Activated CD8-positive, alpha-beta memory T cell treated with anti-CD3 and anti-CD28 coated beads, Interleukin-2, amount 50 U/mL, for 24 hours (primary cell): ENCODE results near the gene SNCA.

Source experiments
- DNase-seq: peaks from one replicate; pipeline ENCODE4 v3.0.0-alpha.2; 2020; ENCODE audit errors: extremely low read depth

The SNCA gene

GRCh38 chr4:89707467-89707866 is 129.5 kb downstream of the SNCA start:
- no peak for DNase-seq

- no peak for DNase-seq
Observed at GRCh38 chr4:89704651-89705395, 132.1 kb downstream of the SNCA start.

DNA sequence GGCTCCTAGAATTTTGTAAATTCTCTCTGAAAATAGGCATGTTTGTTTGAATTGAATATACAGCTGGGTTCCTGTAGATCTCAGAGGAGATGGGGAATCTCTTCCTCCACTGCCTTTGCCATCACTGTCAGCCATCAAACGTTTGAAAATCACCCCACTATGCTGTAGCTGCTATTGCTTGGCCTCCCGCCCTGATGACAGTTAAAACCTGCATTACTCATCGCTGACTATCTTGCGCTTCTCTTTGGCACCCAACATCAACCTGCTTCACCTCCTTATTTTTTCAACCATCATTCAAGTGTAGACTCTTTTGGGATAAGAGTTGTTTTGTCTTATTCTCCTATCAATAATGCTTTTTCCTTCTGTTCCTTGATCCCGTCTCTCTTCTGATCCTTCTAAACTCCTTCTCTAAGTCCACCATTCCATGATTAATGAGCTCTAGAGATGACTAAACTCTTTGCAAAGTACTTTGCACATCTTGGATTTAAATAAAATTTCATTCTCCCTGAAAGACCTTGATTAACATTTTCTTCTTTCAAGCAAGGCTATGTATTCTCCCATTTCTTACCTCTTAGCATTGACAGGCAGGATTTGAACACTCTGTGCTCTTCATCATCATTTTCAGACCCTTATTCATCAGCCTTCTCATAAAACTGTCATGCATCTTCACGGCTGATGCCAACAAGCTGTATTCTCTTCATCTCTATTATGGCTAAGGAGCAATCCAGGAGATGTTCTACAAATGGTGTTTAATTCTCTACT is 133.0 kb downstream of the SNCA start:
- DNase-seq: no peak

- DNase-seq: no peak
Observed at GRCh38 chr4:89700766-89701423, 136.1 kb downstream of the SNCA start.

- DNase-seq: no peak
Observed at GRCh38 chr4:89685690-89686089, 151.3 kb downstream of the SNCA start.

DNA sequence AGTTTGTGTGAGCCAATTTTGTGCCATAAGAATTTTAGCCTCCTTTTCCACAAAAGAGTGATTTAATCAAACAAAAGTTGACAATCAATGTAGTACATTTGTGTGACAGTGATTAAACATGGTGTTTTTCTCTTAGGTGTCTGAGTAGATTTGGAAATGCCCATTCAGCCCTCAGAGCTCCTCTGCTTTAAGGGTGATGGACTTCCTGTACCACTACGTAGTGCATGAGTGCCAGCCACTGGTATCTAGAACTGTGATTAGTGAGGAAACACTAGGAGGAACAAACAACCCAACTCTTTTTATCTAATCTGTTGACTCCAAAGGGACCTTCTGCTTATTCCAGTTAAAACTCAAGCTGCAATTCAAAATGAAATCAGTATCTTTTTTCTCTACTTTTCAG is 151.7 kb downstream of the SNCA start:
- DNase-seq: no peak

DNA sequence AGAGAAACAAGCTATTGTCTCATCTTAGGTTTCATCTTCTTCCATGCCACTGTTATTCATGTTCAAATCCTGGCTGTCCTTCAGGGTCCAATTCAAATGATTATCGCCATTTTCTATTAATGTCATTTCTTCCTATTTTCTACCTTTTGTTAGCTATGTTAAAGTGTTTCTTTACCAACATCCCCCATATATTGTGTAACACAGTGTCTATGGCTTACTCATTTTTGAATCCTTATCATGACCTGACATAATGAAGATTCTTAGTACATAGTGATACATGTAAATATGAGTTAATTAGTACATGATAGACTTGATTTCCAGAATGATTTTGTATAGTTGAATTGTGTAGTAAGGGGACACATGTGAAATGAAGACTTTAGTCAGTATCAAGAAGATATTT is 152.4 kb downstream of the SNCA start:
- no peak for DNase-seq

DNA sequence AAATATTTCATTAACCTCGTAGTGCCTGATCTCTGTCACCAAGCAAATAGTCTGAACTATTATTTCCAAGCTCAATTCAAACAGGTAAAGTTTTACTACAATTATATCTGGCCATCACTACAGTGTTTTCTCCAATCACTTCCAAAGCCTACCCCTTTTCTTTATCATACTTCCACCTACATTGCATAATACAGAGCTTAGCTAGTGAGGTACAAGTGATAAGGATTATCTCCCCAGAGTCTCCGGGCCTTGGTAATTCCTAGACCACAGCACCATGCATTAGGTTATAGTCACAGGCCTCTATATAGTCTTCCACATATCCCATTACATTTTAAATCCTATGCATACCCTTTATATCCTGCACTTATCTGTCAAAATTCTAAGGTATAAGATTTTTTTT is 154.2 kb downstream of the SNCA start:
- no peak for DNase-seq

DNA sequence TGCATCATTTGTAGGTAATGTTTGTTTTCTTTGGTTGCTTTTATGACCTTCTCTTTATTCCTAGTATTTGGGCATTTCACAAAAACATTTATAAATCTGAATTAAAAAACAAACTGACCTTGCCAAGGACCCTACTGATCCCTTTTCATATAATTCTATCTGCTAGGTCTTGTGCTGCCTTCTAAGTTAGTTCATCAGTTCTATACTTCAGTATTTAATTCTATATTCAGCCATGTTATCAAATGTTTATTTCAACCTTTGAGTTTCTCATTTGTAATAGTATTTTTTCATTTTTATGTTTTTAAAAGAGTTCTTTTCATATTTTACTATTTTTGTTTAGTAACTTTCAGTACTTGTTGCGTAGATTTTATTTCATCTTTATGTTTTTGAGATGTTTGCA is 155.3 kb downstream of the SNCA start:
- DNase-seq: no peak

- DNase-seq: no peak
Observed at GRCh38 chr4:89681219-89681618, 155.7 kb downstream of the SNCA start.

DNA sequence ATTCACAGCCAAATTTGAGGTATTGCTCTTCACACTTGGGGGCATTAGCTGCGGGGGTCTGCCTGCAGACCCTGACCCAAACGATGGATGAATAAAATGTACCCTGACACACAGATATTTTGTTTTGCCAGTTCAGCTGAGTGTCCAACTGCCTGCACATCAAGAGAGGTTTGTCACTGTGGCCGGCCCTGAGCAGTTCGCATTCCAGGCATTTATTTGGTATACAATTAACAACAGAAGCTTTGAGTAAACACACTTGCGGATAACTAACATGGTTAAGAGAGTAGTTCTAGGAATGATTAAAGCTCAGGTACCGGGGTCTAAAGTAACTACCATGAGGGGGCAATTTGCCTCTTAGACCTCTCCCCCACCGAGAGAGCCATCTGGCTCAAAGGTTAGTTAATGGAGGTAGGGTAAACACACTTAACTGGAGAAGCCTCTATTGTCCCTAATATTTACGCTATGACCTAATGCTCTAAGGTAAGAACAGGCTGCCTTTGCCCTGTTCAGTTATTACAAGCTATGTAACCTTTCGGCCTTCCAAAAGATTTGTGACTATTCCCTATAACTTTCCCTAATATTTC is 162.0 kb downstream of the SNCA start:
- DNase-seq: no peak
